RWPE2 (cell line): ENCODE data around the gene ASCC2.

Experiments
- ATAC-seq: fragments of 200-7000 bp; cut with Tn5 transposase; 3 replicates; pipeline ENCODE4 v1.9.1; 2021; ENCODE audit warnings: low read depth
- DNase-seq: peaks from one replicate; pipeline ENCODE4 v3.0.0-alpha.2; 2020; ENCODE audit warnings: low spot score
- H3K27ac ChIP-seq: fragments of 450-650 bp; 2 replicates; pipeline ENCODE4 v1.5.1; 2017; ENCODE audit warnings: mild to moderate bottlenecking; ENCODE audit not compliant: poor library complexity, severe bottlenecking
- H3K27me3 ChIP-seq: fragments of 250-450 bp; sonication (Bioruptor Pico); 2 replicates; pipeline ENCODE4 v1.5.1; 2021; ENCODE audit warnings: mild to moderate bottlenecking, moderate library complexity; ENCODE audit not compliant: insufficient read depth, poor library complexity, severe bottlenecking
- H3K36me3 ChIP-seq: fragments of 250-450 bp; sonication (Bioruptor Pico); 2 replicates; pipeline ENCODE4 v1.5.1; 2020; ENCODE audit warnings: low read depth, mild to moderate bottlenecking, moderate library complexity
- H3K4me1 ChIP-seq: fragments of 250-450 bp; sonication (Bioruptor Pico); 2 replicates; pipeline ENCODE4 v1.5.1; 2021; ENCODE audit warnings: mild to moderate bottlenecking, moderate library complexity; ENCODE audit not compliant: insufficient read depth, poor library complexity, severe bottlenecking
- H3K4me3 ChIP-seq: fragments of 250-450 bp; sonication (Bioruptor Pico); 2 replicates; pipeline ENCODE4 v1.5.1; 2021; ENCODE audit warnings: mild to moderate bottlenecking, moderate library complexity; ENCODE audit not compliant: severe bottlenecking
- H3K9me3 ChIP-seq: fragments of 250-450 bp; sonication (Bioruptor Pico); 2 replicates; pipeline ENCODE4 v1.5.1; 2021; ENCODE audit warnings: mild to moderate bottlenecking, moderate library complexity; ENCODE audit not compliant: severe bottlenecking
- CTCF ChIP-seq: fragments of 450-650 bp; IDR thresholded peaks from one replicate; pipeline ENCODE4 v1.5.1; 2017; ENCODE audit warnings: mild to moderate bottlenecking, moderate library complexity; ENCODE audit not compliant: poor library complexity, severe bottlenecking

ASCC2 gene

GRCh38 chr22:29827091-29827490, 11.0 kb downstream of the ASCC2 start:
- H3K27ac ChIP-seq: no peak overlapping the region
- no peaks in the 10 kb centered on the region for H3K9me3 ChIP-seq
- H3K4me3 ChIP-seq: no peak overlapping the region
- DNase-seq (no peak), ATAC-seq (no peak)
- H3K27me3 ChIP-seq: no peaks in the 10 kb centered on the region
- H3K36me3 ChIP-seq: peaks cover 46% of the 10 kb centered on the region
- peaks cover 1% of the 10 kb centered on the region for H3K4me1 ChIP-seq
- TF ChIP-seq CTCF: no peak

- DNase-seq (no peak), ATAC-seq (no peak)
- Histone ChIP-seq H3K27ac (no peak overlapping the region), H3K4me3 (no peak overlapping the region), H3K36me3 (peaks cover 38% of the 10 kb centered on the region), H3K27me3 (no peaks in the 10 kb centered on the region), H3K4me1 (peaks cover 11% of the 10 kb centered on the region), H3K9me3 (no peaks in the 10 kb centered on the region)
- TF ChIP-seq CTCF: no peak
Observed at GRCh38 chr22:29825578-29825977, 12.5 kb downstream of the ASCC2 start.

- Histone ChIP-seq H3K9me3 (no peaks in the 10 kb centered on the region), H3K36me3 (peaks cover 43% of the 10 kb centered on the region), H3K4me1 (peaks cover 11% of the 10 kb centered on the region), H3K27me3 (no peaks in the 10 kb centered on the region), H3K4me3 (no peak overlapping the region), H3K27ac (no peak overlapping the region)
- no peak for DNase-seq
- no peak for TF ChIP-seq CTCF
- ATAC-seq: no peak
Observed at GRCh38 chr22:29824677-29825076, 13.4 kb downstream of the ASCC2 start.

- Histone ChIP-seq H3K27me3 (no peaks in the 10 kb centered on the region), H3K9me3 (no peaks in the 10 kb centered on the region), H3K27ac (peak overlapping the region; percentile 66), H3K36me3 (peaks cover 39% of the 10 kb centered on the region), H3K4me3 (no peak overlapping the region), H3K4me1 (peaks cover 11% of the 10 kb centered on the region)
- TF ChIP-seq CTCF: no peak
- ATAC-seq: peak; percentile 87
- peak; percentile 93 for DNase-seq
Observed at GRCh38 chr22:29821291-29822016, 16.6 kb downstream of the ASCC2 start.

GRCh38 chr22:29820961-29821290, 17.1 kb downstream of the ASCC2 start:
- Histone ChIP-seq H3K36me3 (peaks cover 42% of the 10 kb centered on the region), H3K9me3 (no peaks in the 10 kb centered on the region), H3K4me1 (peaks cover 11% of the 10 kb centered on the region), H3K27ac (peak overlapping the region; percentile 66), H3K4me3 (no peak overlapping the region), H3K27me3 (no peaks in the 10 kb centered on the region)
- TF ChIP-seq CTCF: no peak
- ATAC-seq (peak; percentile 46), DNase-seq (no peak)
